HepG2 (cell line): ENCODE data around the gene DSN1. TPM values are rescaled to one million over a fixed set of nuclear protein-coding genes. Genes with fewer than 3 reads are reported as not detected.

ENCODE experiments used
- AFF4 ChIP-seq: sonication (generic); formaldehyde crosslinking; IDR thresholded peaks from 2 replicates; pipeline ENCODE4 v1.4.0; 2020; ENCODE audit warnings: missing genetic modification reagents
- ATM ChIP-seq: fragments of 450-650 bp; IDR thresholded peaks from 2 replicates; pipeline ENCODE4 v1.7.1; 2017; ENCODE audit warnings: mild to moderate bottlenecking, borderline replicate concordance
- BCL3 ChIP-seq: sonication (generic); formaldehyde crosslinking; IDR thresholded peaks from 2 replicates; pipeline ENCODE4 v1.5.1; 2020; ENCODE audit warnings: mild to moderate bottlenecking, missing genetic modification reagents, moderate library complexity
- CBX1 ChIP-seq: IDR thresholded peaks from one replicate; pipeline ENCODE4 v1.6.1; 2016; ENCODE audit warnings: antibody characterized with exemption, low read depth
- CTCF ChIP-seq: sonication (generic); formaldehyde crosslinking; IDR thresholded peaks from 2 replicates; pipeline ENCODE4 v1.5.0; 2020; ENCODE audit warnings: mild to moderate bottlenecking, missing genetic modification reagents, moderate library complexity
- FOXM1 ChIP-seq: sonication (generic); formaldehyde crosslinking; IDR thresholded peaks from 2 replicates; pipeline ENCODE4 v1.5.0; 2020; ENCODE audit warnings: missing genetic modification reagents
- HIVEP1 ChIP-seq: sonication (generic); formaldehyde crosslinking; IDR thresholded peaks from 2 replicates; pipeline ENCODE4 v1.4.0; 2020; ENCODE audit warnings: mild to moderate bottlenecking, missing genetic modification reagents
- HNRNPLL ChIP-seq: fragments of 200-400 bp; formaldehyde crosslinking; IDR thresholded peaks from 2 replicates; pipeline ENCODE4 v1.6.1; 2017; ENCODE audit warnings: mild to moderate bottlenecking, low read depth, low read length; ENCODE audit not compliant: poor library complexity, severe bottlenecking
- KDM6A ChIP-seq: IDR thresholded peaks from 2 replicates; pipeline ENCODE4 v1.6.1; 2016; ENCODE audit warnings: low read depth
- KLF11 ChIP-seq: IDR thresholded peaks from 2 replicates; pipeline ENCODE4 v1.6.1; 2016; ENCODE audit warnings: missing compliant biosample characterization
- NFIC ChIP-seq: IDR thresholded peaks from 2 replicates; pipeline ENCODE4 v1.6.1; 2012; ENCODE audit warnings: mild to moderate bottlenecking, low read length, inconsistent platforms
- RAD51 ChIP-seq: fragments of 450-650 bp; IDR thresholded peaks from 2 replicates; pipeline ENCODE4 v1.6.1; 2016; ENCODE audit warnings: borderline replicate concordance
- SIN3B ChIP-seq: fragments of 150-350 bp; IDR thresholded peaks from 2 replicates; pipeline ENCODE4 v1.6.1; 2014; ENCODE audit warnings: low read length
- SIX4 ChIP-seq: sonication (generic); formaldehyde crosslinking; IDR thresholded peaks from 2 replicates; pipeline ENCODE4 v1.4.0; 2020; ENCODE audit warnings: missing genetic modification reagents
- SPEN ChIP-seq: sonication (generic); formaldehyde crosslinking; IDR thresholded peaks from 2 replicates; pipeline ENCODE4 v1.5.1; 2020; ENCODE audit warnings: low read depth, mild to moderate bottlenecking, missing genetic modification reagents
- SRSF9 ChIP-seq: fragments of 200-400 bp; formaldehyde crosslinking; IDR thresholded peaks from 2 replicates; pipeline ENCODE4 v1.6.1; 2018; ENCODE audit warnings: borderline replicate concordance, mild to moderate bottlenecking, low read depth, low read length; ENCODE audit not compliant: insufficient read depth, poor library complexity, severe bottlenecking
- TMF1 ChIP-seq: sonication (generic); formaldehyde crosslinking; IDR thresholded peaks from 2 replicates; pipeline ENCODE4 v1.8.1; 2022; ENCODE audit warnings: low read depth, missing genetic modification reagents
- ZBTB3 ChIP-seq: sonication (generic); formaldehyde crosslinking; IDR thresholded peaks from 2 replicates; pipeline ENCODE4 v1.4.0; 2020; ENCODE audit warnings: low read depth, mild to moderate bottlenecking, moderate library complexity, missing genetic modification reagents, borderline replicate concordance
- ZNF124 ChIP-seq: sonication (generic); formaldehyde crosslinking; IDR thresholded peaks from 2 replicates; pipeline ENCODE4 v1.4.0; 2020; ENCODE audit warnings: missing genetic modification reagents
- ZNF224 ChIP-seq: sonication (generic); formaldehyde crosslinking; IDR thresholded peaks from 2 replicates; pipeline ENCODE4 v1.5.0; 2020; ENCODE audit warnings: mild to moderate bottlenecking, missing genetic modification reagents
- ZNF329 ChIP-seq: sonication (generic); formaldehyde crosslinking; IDR thresholded peaks from 2 replicates; pipeline ENCODE4 v1.9.0; 2021; ENCODE audit warnings: low read depth, mild to moderate bottlenecking, missing genetic modification reagents
- ZNF367 ChIP-seq: sonication (generic); formaldehyde crosslinking; IDR thresholded peaks from 2 replicates; pipeline ENCODE4 v1.4.0; 2020; ENCODE audit warnings: missing genetic modification reagents, borderline replicate concordance
- ZNF589 ChIP-seq: sonication (generic); formaldehyde crosslinking; conservative IDR thresholded peaks from 2 replicates; pipeline ENCODE4 v1.8.0; 2022; ENCODE audit warnings: mild to moderate bottlenecking, moderate library complexity, missing genetic modification reagents
- ZNF597 ChIP-seq: sonication (generic); formaldehyde crosslinking; IDR thresholded peaks from 2 replicates; pipeline ENCODE4 v1.5.0; 2020; ENCODE audit warnings: missing genetic modification reagents
- ZNF616 ChIP-seq: sonication (generic); formaldehyde crosslinking; IDR thresholded peaks from 2 replicates; pipeline ENCODE4 v1.5.0; 2020; ENCODE audit warnings: low read depth, mild to moderate bottlenecking, missing genetic modification reagents
- polyA plus RNA-seq, 8 experiments: library from polyadenylated mRNA; depleted of rRNA in 3 of 8; stranded (reverse) in 7 of 8; unstranded in 1 of 8; fragments of >200 nt; fragmentation: Illumina TruSeq in 4 of 8; extraction: Trizol in 4 of 8; gene quantifications; 2 replicates each; pipeline versions ENCODE4 v1.2.1 to v1.2.3, GENCODE V29; 2011 to 2016; ENCODE audit warnings: low read depth in 4 of 8, missing spikeins in 1 of 8, mixed read lengths in 1 of 8; ENCODE audit not compliant: insufficient read depth in 1 of 8
- total RNA-seq, 5 experiments: library from RNA; depleted of rRNA; stranded (reverse); fragments of >200 nt; fragmentation: Illumina TruSeq; extraction: Trizol; gene quantifications; 2 replicates each; pipeline ENCODE4 v1.2.3, GENCODE V29; 2016; ENCODE audit warnings: low read depth in 1 of 5

Gene DSN1
- total and polyA plus RNA-seq, 2 of the 13 experiments (the other 11 are each of a cell fraction or from before 2014, with no cell fraction given): 18.7 to 53.7 TPM

GRCh38 chr20:36754656-36755222 lies 18.8 kb downstream of the DSN1 start (continued):
- TF ChIP-seq ATM (no peak), AFF4 (CRISPR knock-in tag) (no peak), ZNF367 (no peak), ZNF589 (CRISPR knock-in tag) (no peak), NFIC (no peak), TMF1 (no peak), KLF11 (CRISPR knock-in tag) (no peak), HIVEP1 (CRISPR knock-in tag) (no peak), SPEN (CRISPR knock-in tag) (no peak), KDM6A (CRISPR knock-in tag) (no peak), ZNF329 (CRISPR knock-in tag) (no peak), BCL3 (CRISPR knock-in tag) (peak; percentile 29; the same call in 1 of the 2 replicates), FOXM1 (CRISPR knock-in tag) (no peak), SIX4 (CRISPR knock-in tag) (no peak), CBX1 (no peak), HNRNPLL (no peak), SIN3B (peak; percentile 58; the same call in 1 of the 2 replicates), ZNF224 (CRISPR knock-in tag) (no peak), ZNF124 (CRISPR knock-in tag) (peak; percentile 75; the same call in 1 of the 2 replicates), ZNF597 (CRISPR knock-in tag) (no peak), SRSF9 (no peak), ZNF616 (CRISPR knock-in tag) (no peak), ZBTB3 (CRISPR knock-in tag) (no peak), RAD51 (no peak), CTCF (peak; percentile 95)
